Bronchial epithelial cell (primary cell): Measurements from ENCODE around the gene CDH18. TPM values are rescaled to one million over a fixed set of nuclear protein-coding genes. Genes with fewer than 3 reads are reported as not detected.

Source experiments
- DNase-seq: peaks from one replicate; pipeline ENCODE4 v3.0.0-alpha.2; 2010; ENCODE audit warnings: low read depth
- FAIRE-seq: peaks from 2 replicates; lab custom pipeline; 2011; peaks lifted over from hg19 to GRCh38; lab: Jason Lieb, UNC
- H3K27me3 ChIP-seq: 2 replicates; pipeline ENCODE4 v1.5.1; 2011; ENCODE audit warnings: low read length; ENCODE audit not compliant: control insufficient read depth, insufficient read depth
- H3K36me3 ChIP-seq: 2 replicates; pipeline ENCODE4 v1.5.1; 2011; ENCODE audit warnings: low read length; ENCODE audit not compliant: control insufficient read depth, insufficient read depth
- H3K4me3 ChIP-seq: 2 replicates; pipeline ENCODE4 v1.5.1; 2011; ENCODE audit warnings: mild to moderate bottlenecking, low read depth, low read length, control low read depth
- CTCF ChIP-seq: IDR thresholded peaks from 2 replicates; pipeline ENCODE4 v1.5.1; 2011; ENCODE audit warnings: mild to moderate bottlenecking, moderate library complexity, low read length, control low read depth, inconsistent platforms; ENCODE audit not compliant: insufficient read depth, severe bottlenecking
- total RNA-seq: library from RNA; depleted of rRNA; stranded (reverse); fragments of >200 nt; gene quantifications from 2 replicates; pipeline ENCODE4 v1.2.1, GENCODE V29; 2014

The CDH18 gene
- total RNA-seq, 1 donor from 2014 or later = under 0.01 TPM

GRCh38 chr5:19584131-19584530 lies 403.9 kb downstream of the CDH18 start:
- no peaks in the 10 kb centered on the region for H3K27me3 ChIP-seq
- no peak for TF ChIP-seq CTCF
- no peak for FAIRE-seq
- DNase-seq = no peak
- H3K36me3 ChIP-seq = no peaks in the 10 kb centered on the region
- H3K4me3 ChIP-seq = no peak overlapping the region

GRCh38 chr5:19577882-19578281 lies 410.1 kb downstream of the CDH18 start:
- H3K36me3 ChIP-seq = no peaks in the 10 kb centered on the region
- FAIRE-seq (peak; percentile 68), DNase-seq (no peak)
- TF ChIP-seq CTCF = no peak
- H3K27me3 ChIP-seq = no peaks in the 10 kb centered on the region
- no peak overlapping the region for H3K4me3 ChIP-seq

GRCh38 chr5:19568004-19568403 lies 420.0 kb downstream of the CDH18 start:
- Histone ChIP-seq H3K36me3 (no peaks in the 10 kb centered on the region), H3K4me3 (no peak overlapping the region), H3K27me3 (no peaks in the 10 kb centered on the region)
- DNase-seq = no peak
- TF ChIP-seq CTCF = no peak
- FAIRE-seq = no peak

- FAIRE-seq (no peak), DNase-seq (no peak)
- Histone ChIP-seq H3K36me3 (no peaks in the 10 kb centered on the region), H3K4me3 (no peak overlapping the region), H3K27me3 (no peaks in the 10 kb centered on the region)
- no peak for TF ChIP-seq CTCF
Observed at GRCh38 chr5:19565466-19565865, 422.5 kb downstream of the CDH18 start.

GRCh38 chr5:19564036-19564435 lies 424.0 kb downstream of the CDH18 start:
- FAIRE-seq (no peak), DNase-seq (no peak)
- H3K36me3 ChIP-seq = no peaks in the 10 kb centered on the region
- no peaks in the 10 kb centered on the region for H3K27me3 ChIP-seq
- H3K4me3 ChIP-seq = no peak overlapping the region
- TF ChIP-seq CTCF = no peak

- FAIRE-seq = no peak
- H3K4me3 ChIP-seq = no peak overlapping the region
- H3K36me3 ChIP-seq = no peaks in the 10 kb centered on the region
- no peak for TF ChIP-seq CTCF
- DNase-seq = peak; percentile 33
- no peaks in the 10 kb centered on the region for H3K27me3 ChIP-seq
Observed at GRCh38 chr5:19555876-19556275, 432.1 kb downstream of the CDH18 start.
